Heart left ventricle (tissue), 13 donors: ENCODE results near the gene GARS1.

ENCODE experiments used
- POLR2A ChIP-seq, 2 donors: fragments of 450-650 bp; IDR thresholded peaks; one replicate each; pipeline ENCODE4 v1.6.1; 2017; ENCODE audit warnings: antibody characterized with exemption in 2 of 2, mild to moderate bottlenecking in 2 of 2, moderate library complexity in 2 of 2
- TF ChIP-seq, protein P1 (sequence below), 12 donors: fragments of 200-600 bp; sonication (generic) in 4 of 12; IDR thresholded peaks; one replicate each; pipeline versions ENCODE4 v1.5.0 to v1.8.0; 2018 to 2022; ENCODE audit warnings: antibody characterized with exemption in 12 of 12, mild to moderate bottlenecking in 5 of 12
- donor health status: ischemic (EF 13 %, LVEDD 7.1; RV severe dilation, severe dysfunction).
- donor health status: DM: no; HTN: yes; CAD: no.
- donor health status: DM: no; HTN: no; CAD: no.
- donor health status: ischemic (EF 25% LVEDD 6.9; RV normal size, moderate dysfunction).
- donor health status: ischemic (EF 25% LVEDD 5.7; RV mildly dilated, moderate dysfunction).
- donor health status: ischemic (EF 35%, LVEDD 5.7; RV mildly dilated, moderate dysfunction).
- donor health status: nonischemic (EF 11% LVEDD 7.7; RV severe dilation, severe dysfunction).
- donor health status: DM: yes; HTN: yes; CAD: no.
- donor health status: PGD.
- donor health status: ischemic (EF 29% LVEDD 5.4; RV normal size, mild dysfunction).
- donor health status: nonischemic (EF 23%, LVEDD 6.1; RV moderate dilation, normal function).

DNA sequence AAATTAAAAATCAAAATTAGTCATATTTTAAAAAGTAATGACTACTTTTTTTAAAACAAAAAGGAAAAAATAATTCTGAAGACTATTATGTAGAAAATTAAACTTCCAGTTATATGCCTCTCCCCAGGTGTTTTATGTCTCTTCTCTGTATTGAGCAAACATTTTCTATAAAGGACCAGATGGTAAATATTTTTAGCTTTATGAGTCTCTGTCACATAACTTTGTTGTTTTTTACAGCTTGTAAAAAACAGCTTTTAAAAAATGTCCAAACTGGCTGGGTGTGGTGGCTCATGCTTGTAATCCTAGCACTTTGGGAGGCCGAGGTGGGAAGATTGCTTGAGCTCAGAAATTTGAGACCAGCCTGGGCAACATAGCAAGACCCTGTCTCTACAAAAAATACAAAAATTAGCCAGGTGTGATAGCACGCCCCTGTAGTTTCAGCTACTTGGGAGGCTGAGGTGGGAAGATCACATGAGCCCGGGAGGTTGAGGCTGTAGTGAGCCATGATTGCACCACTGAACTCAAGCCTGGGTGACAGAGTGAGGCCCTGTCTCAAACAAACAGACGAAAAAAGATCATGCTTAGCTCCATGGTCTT lies 23.5 kb downstream of the GARS1 start:
- TF ChIP-seq, protein P1, sequence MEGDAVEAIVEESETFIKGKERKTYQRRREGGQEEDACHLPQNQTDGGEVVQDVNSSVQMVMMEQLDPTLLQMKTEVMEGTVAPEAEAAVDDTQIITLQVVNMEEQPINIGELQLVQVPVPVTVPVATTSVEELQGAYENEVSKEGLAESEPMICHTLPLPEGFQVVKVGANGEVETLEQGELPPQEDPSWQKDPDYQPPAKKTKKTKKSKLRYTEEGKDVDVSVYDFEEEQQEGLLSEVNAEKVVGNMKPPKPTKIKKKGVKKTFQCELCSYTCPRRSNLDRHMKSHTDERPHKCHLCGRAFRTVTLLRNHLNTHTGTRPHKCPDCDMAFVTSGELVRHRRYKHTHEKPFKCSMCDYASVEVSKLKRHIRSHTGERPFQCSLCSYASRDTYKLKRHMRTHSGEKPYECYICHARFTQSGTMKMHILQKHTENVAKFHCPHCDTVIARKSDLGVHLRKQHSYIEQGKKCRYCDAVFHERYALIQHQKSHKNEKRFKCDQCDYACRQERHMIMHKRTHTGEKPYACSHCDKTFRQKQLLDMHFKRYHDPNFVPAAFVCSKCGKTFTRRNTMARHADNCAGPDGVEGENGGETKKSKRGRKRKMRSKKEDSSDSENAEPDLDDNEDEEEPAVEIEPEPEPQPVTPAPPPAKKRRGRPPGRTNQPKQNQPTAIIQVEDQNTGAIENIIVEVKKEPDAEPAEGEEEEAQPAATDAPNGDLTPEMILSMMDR (IDR thresholded peaks at IDR 0.05), result no peak
- TF ChIP-seq POLR2A (IDR thresholded peaks at IDR 0.05), result no peak
